Fibroblast of the aortic adventitia (primary cell): ENCODE results near the gene ACKR2. TPM values are rescaled to one million over a fixed set of nuclear protein-coding genes. Genes with fewer than 3 reads are reported as not detected.
A peak's percentile ranks its signal among the peaks of the same experiment; 100 is the strongest.
"Not testable (repeated sequence)": the region's sequence is repeated elsewhere in the genome, so short reads cannot be mapped to it uniquely, and the experiment has no call there.

ENCODE experiments used
- DNase-seq: peaks from one replicate; pipeline ENCODE4 v3.0.0-alpha.2; 2010; ENCODE audit warnings: low read depth
- H3K4me3 ChIP-seq: 2 replicates; pipeline ENCODE4 v1.5.1; 2011; ENCODE audit warnings: low read depth, mild to moderate bottlenecking, control low read depth, low read length, moderate library complexity
- CTCF ChIP-seq: IDR thresholded peaks from 2 replicates; pipeline ENCODE4 v1.5.1; 2011; ENCODE audit warnings: mild to moderate bottlenecking, low read length, control low read depth, inconsistent platforms; ENCODE audit not compliant: insufficient read depth
- total RNA-seq: library from RNA; depleted of rRNA; stranded (reverse); fragments of >200 nt; gene quantifications from 2 replicates; pipeline ENCODE4 v1.2.3, GENCODE V29; 2012; ENCODE audit warnings: low replicate concordance

The ACKR2 gene
- total RNA-seq, 1 donor: under 0.01 TPM

- H3K4me3 ChIP-seq: peak overlapping the region; percentile 94
- TF ChIP-seq CTCF: no peak
- DNase-seq: no peak
Measured at GRCh38 chr3:42805141-42805821, 4.0 kb upstream of the ACKR2 start.

- no peak overlapping the region for H3K4me3 ChIP-seq
- no peak for TF ChIP-seq CTCF
- DNase-seq: no peak
Measured at GRCh38 chr3:42807929-42808328, 1.3 kb upstream of the ACKR2 start.

DNA sequence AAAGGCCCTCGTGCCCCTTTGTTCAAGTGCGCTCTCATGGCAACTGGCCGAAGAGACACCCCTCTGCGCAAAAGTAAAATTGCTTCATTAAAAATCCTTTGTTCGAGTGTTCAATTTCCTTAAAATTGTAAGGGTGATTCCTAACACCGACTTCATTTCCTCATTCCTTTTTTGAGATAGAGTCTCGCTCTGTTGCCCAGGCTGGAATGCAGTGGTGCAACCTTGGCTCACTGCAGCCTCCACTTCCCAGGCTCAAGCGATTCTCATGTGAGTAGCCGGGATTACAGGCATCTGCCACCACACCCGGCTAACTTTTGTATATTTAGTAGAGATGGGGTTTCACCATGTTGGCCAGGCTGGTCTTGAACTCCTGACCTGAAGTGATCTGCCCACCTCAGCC, 1.5 kb downstream of the ACKR2 start:
- not testable (repeated sequence) for H3K4me3 ChIP-seq, DNase-seq

DNA sequence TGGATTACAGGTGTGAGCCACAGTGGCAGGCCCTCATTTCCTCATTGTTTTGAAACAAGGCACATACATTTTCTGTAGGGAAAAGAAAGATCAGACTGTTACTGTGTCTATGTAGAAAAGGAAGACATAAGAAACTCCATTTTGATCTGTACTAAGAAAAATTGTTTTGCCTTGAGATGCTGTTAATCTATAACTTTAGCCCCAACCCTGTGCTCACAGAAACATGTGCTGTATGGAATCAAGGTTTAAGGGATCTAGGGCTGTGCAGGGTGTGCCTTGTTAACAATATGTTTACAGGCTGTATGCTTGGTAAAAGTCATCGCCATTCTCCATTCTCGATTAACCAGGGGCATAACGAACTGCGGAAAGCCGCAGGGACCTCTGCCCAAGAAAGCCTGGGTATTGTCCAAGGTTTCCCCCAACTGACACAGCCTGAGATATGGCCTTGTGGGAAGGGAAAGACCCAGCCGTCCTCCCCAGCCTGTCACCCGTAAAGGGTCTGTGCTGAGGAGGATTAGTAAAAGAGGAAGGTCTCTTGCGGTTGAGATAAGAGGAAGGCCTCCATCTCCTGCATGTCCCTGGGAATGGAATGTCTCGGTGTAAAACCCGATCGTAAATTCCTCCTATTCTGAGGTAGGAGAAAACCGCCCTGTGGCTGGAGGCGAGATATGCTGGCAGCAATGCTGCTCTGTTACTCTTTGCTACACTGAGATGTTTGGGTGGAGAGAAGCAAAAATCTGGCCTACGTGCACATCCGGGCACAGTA, 2.1 kb downstream of the ACKR2 start:
- not testable (repeated sequence) for DNase-seq, H3K4me3 ChIP-seq

DNA sequence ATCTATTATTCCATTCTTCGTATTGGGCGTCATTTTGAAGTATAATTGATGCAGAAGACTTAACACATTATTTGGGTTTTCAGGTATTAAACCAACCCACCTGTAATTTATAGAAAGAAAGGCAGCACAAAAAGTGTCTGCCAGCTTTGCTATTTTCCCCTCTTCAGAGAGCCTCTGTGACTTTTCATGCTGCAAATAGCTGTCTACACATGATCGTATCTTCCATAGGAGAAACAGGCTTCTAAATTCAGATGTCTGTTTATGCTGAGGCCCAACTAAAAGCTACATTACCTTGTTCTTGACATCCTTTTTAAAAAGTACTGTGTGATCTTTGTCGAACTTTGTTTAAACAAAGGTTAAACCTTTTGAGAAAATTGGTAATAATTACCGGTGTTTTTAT, 5.0 kb downstream of the ACKR2 start:
- no peak for DNase-seq
- no peak overlapping the region for H3K4me3 ChIP-seq
- TF ChIP-seq CTCF: no peak

GRCh38 chr3:42814914-42815507, 5.8 kb downstream of the ACKR2 start:
- TF ChIP-seq CTCF: no peak
- DNase-seq: no peak

GRCh38 chr3:42815826-42816225, 6.6 kb downstream of the ACKR2 start:
- no peak for TF ChIP-seq CTCF
- DNase-seq: no peak
- H3K4me3 ChIP-seq: no peak overlapping the region

More at GRCh38 chr3:42814914-42815507, 5.8 kb downstream of the ACKR2 start:
- no peak overlapping the region for H3K4me3 ChIP-seq
